ENCODE data around the gene NTMT1. TPM values are rescaled to one million over a fixed set of nuclear protein-coding genes. Genes with fewer than 3 reads are reported as not detected.

NTMT1 gene
- total RNA-seq, 1 experiment from 2014 or later = 50.2 TPM

GRCh38 chr9:129596541-129597331 is 29.2 kb upstream of the NTMT1 start:
- peaks cover 2% of the 10 kb centered on the region; the same call in 1 of the 2 replicates for H3K4me1 ChIP-seq (ENCODE audit: insufficient read depth, low read length)
- intact Hi-C loops (cut with micrococcal nuclease) = no loop called here

GRCh38 chr9:129597355-129598088 is 28.4 kb upstream of the NTMT1 start:
- peak overlapping the region; percentile 39; the same call in 1 of the 2 replicates for H3K9ac ChIP-seq (ENCODE audit: low read length)
- H3K79me2 ChIP-seq (ENCODE audit: low read length) = no peaks in the 10 kb centered on the region
- no peak overlapping the region for H3K27ac ChIP-seq (ENCODE audit: low read length)
- peak overlapping the region; percentile 86 for H3K4me2 ChIP-seq (ENCODE audit: low read length)
- ChIA-PET POLR2A (ENCODE audit: unreplicated experiment) (interaction anchor here (0.6 to 0.7 kb wide), 2 partner anchors 8 to 457 kb away, joined by 3 to 4 read pairs; no protein-coding TSS in a partner anchor), CTCF (no interaction called here)
- H3K9me2 ChIP-seq (replicated peaks; ENCODE audit: low read length) = no peaks in the 10 kb centered on the region
- ATAC-seq (peak; percentile 59), DNase-seq (peak; percentile 56)
- peak overlapping the region; percentile 62 for H3K4me3 ChIP-seq (ENCODE audit: low read length)
- H3K27me3 ChIP-seq (ENCODE audit: low read length) = no peaks in the 10 kb centered on the region
- H3K36me3 ChIP-seq (ENCODE audit: low read depth, low read length) = no peaks in the 10 kb centered on the region
- BruUV-seq (replicated peaks) = no TSS peak
- intact Hi-C loops (cut with micrococcal nuclease) = no loop called here
- H3K9me3 ChIP-seq (ENCODE audit: low read length) = no peaks in the 10 kb centered on the region
- H3K4me1 ChIP-seq (ENCODE audit: insufficient read depth, low read length) = peaks cover 2% of the 10 kb centered on the region; the same call in 1 of the 2 replicates
- peak overlapping the region; percentile 71 for H2AFZ ChIP-seq (ENCODE audit: low read length)
- H3F3A ChIP-seq (ENCODE audit: low read length, unreplicated experiment) = no peaks in the 10 kb centered on the region
- no peaks in the 10 kb centered on the region for H4K20me1 ChIP-seq (ENCODE audit: low read length)
- TF ChIP-seq EZH2 (IDR thresholded peaks at IDR 0.05; ENCODE audit: low read length, unreplicated experiment) (no peak), EZH2phosphoT487 (IDR thresholded peaks at IDR 0.05; ENCODE audit: borderline replicate concordance, low read length) (no peak), CTCF (conservative IDR thresholded peaks at IDR 0.05; ENCODE audit: low read depth, low read length) (no peak)

More at GRCh38 chr9:129596541-129597331, 29.2 kb upstream of the NTMT1 start:
- H3K4me3 ChIP-seq (ENCODE audit: low read length) = peak overlapping the region; percentile 62
- no peaks in the 10 kb centered on the region for H4K20me1 ChIP-seq (ENCODE audit: low read length)
- H3K36me3 ChIP-seq (ENCODE audit: low read depth, low read length) = no peaks in the 10 kb centered on the region
- ChIA-PET CTCF (no interaction called here), POLR2A (ENCODE audit: unreplicated experiment) (no interaction called here)
- peak overlapping the region; percentile 86 for H3K4me2 ChIP-seq (ENCODE audit: low read length)
- TF ChIP-seq EZH2phosphoT487 (IDR thresholded peaks at IDR 0.05; ENCODE audit: borderline replicate concordance, low read length) (no peak), EZH2 (IDR thresholded peaks at IDR 0.05; ENCODE audit: low read length, unreplicated experiment) (no peak), CTCF (conservative IDR thresholded peaks at IDR 0.05; ENCODE audit: low read depth, low read length) (no peak)
- DNase-seq = peak; percentile 25
- no peak overlapping the region for H3K9ac ChIP-seq (ENCODE audit: low read length)
- H3K27me3 ChIP-seq (ENCODE audit: low read length) = no peaks in the 10 kb centered on the region
- no TSS peak for BruUV-seq (replicated peaks)
- peak overlapping the region; percentile 50; the same call in 1 of the 2 replicates for H2AFZ ChIP-seq (ENCODE audit: low read length)
- peak; percentile 72 for ATAC-seq
- no peaks in the 10 kb centered on the region for H3K9me2 ChIP-seq (replicated peaks; ENCODE audit: low read length)
- H3K9me3 ChIP-seq (ENCODE audit: low read length) = no peaks in the 10 kb centered on the region
- H3K79me2 ChIP-seq (ENCODE audit: low read length) = no peaks in the 10 kb centered on the region
- H3F3A ChIP-seq (ENCODE audit: low read length, unreplicated experiment) = no peaks in the 10 kb centered on the region
- H3K27ac ChIP-seq (ENCODE audit: low read length) = no peak overlapping the region

Data from PC-3 (cell line).